CD14-positive monocyte (primary cell): ENCODE data around the gene CSTB. TPM values are rescaled to one million over a fixed set of nuclear protein-coding genes. Genes with fewer than 3 reads are reported as not detected.

Source experiments
- DNase-seq, 3 donors: peaks; one replicate each; pipeline ENCODE4 v3.0.0-alpha.2; 2011 to 2022
- H2AFZ ChIP-seq: 2 replicates; pipeline ENCODE4 v1.6.0; 2012; ENCODE audit warnings: mild to moderate bottlenecking, low read depth, low read length, inconsistent platforms; ENCODE audit not compliant: insufficient read depth, poor library complexity, severe bottlenecking
- H3K27ac ChIP-seq, 2 donors: 1 replicate in 1 of 2; 2 replicates in 1 of 2; pipeline ENCODE4 v1.5.1; 2012 to 2013; ENCODE audit warnings: low read length in 2 of 2, control low read depth in 1 of 2, inconsistent platforms in 1 of 2, low read depth in 1 of 2, mild to moderate bottlenecking in 1 of 2
- H3K27me3 ChIP-seq, 2 donors: one replicate each; pipeline versions ENCODE4 v1.6.0 to v1.6.1; 2011 to 2013; ENCODE audit warnings: low read length in 2 of 2; ENCODE audit not compliant: control insufficient read depth in 2 of 2, insufficient read depth in 2 of 2
- H3K36me3 ChIP-seq, 2 donors: replicated peaks in 1 of 2; 1 replicate in 1 of 2; 2 replicates in 1 of 2; pipeline versions ENCODE4 v1.5.1 to v1.6.1; 2012 to 2013; ENCODE audit warnings: low read length in 2 of 2, control low read depth in 1 of 2, inconsistent platforms in 1 of 2, mild to moderate bottlenecking in 1 of 2; ENCODE audit not compliant: insufficient read depth in 2 of 2, control insufficient read depth in 1 of 2
- H3K4me1 ChIP-seq, 2 donors: 1 replicate in 1 of 2; 2 replicates in 1 of 2; pipeline versions ENCODE4 v1.5.1 to v1.6.1; 2012 to 2013; ENCODE audit warnings: low read length in 2 of 2, control low read depth in 1 of 2, inconsistent platforms in 1 of 2, mild to moderate bottlenecking in 1 of 2, moderate library complexity in 1 of 2; ENCODE audit not compliant: insufficient read depth in 2 of 2, control insufficient read depth in 1 of 2
- H3K4me2 ChIP-seq: replicated peaks from 2 replicates; pipeline ENCODE3; 2012; ENCODE audit warnings: low read length, moderate library complexity, mild to moderate bottlenecking; ENCODE audit not compliant: poor library complexity, severe bottlenecking; ENCODE audit errors: extremely low read depth
- H3K4me3 ChIP-seq, 3 experiments: fragments of 200-600 bp in 1 of 3; sonication (generic) in 1 of 3; replicated peaks in 1 of 3; 1 replicate in 2 of 3; 2 replicates in 1 of 3; pipeline ENCODE4 v1.5.1; 2011 to 2013; ENCODE audit warnings: low read length in 3 of 3, mild to moderate bottlenecking in 3 of 3, control low read depth in 2 of 3, low read depth in 2 of 3, inconsistent platforms in 1 of 3, moderate library complexity in 1 of 3
- H3K79me2 ChIP-seq: 2 replicates; pipeline ENCODE4 v1.6.0; 2012; ENCODE audit warnings: mild to moderate bottlenecking, control low read depth, inconsistent platforms, low read length, moderate library complexity; ENCODE audit not compliant: insufficient read depth
- H3K9ac ChIP-seq: 2 replicates; pipeline ENCODE4 v1.6.0; 2017; ENCODE audit warnings: low read length, mild to moderate bottlenecking; ENCODE audit not compliant: insufficient read depth, poor library complexity, severe bottlenecking
- H3K9me3 ChIP-seq, 2 donors: replicated peaks in 1 of 2; 1 replicate in 1 of 2; 2 replicates in 1 of 2; pipeline versions ENCODE4 v1.5.1 to v1.6.1; 2012 to 2013; ENCODE audit warnings: low read length in 2 of 2, control low read depth in 1 of 2; ENCODE audit not compliant: control insufficient read depth in 1 of 2, insufficient read depth in 1 of 2
- H4K20me1 ChIP-seq: 2 replicates; pipeline ENCODE4 v1.6.0; 2012; ENCODE audit warnings: mild to moderate bottlenecking, low read length, control low read depth, moderate library complexity; ENCODE audit not compliant: insufficient read depth
- H3K27ac Mint-ChIP-seq, 7 donors: one replicate each; pipeline ENCODE4 v1.8.0; 2020; ENCODE audit warnings: mild to moderate bottlenecking in 7 of 7, mixed read lengths in 7 of 7, moderate library complexity in 6 of 7, inconsistent platforms in 2 of 7
- H3K27me3 Mint-ChIP-seq, 3 donors: one replicate each; pipeline ENCODE4 v1.8.0; 2021 to 2022; ENCODE audit warnings: low read depth in 3 of 3, mild to moderate bottlenecking in 3 of 3, mixed read lengths in 3 of 3, moderate library complexity in 3 of 3, inconsistent platforms in 1 of 3
- H3K36me3 Mint-ChIP-seq, 2 donors: one replicate each; pipeline ENCODE4 v1.8.0; 2020; ENCODE audit warnings: mixed read lengths in 2 of 2, inconsistent platforms in 1 of 2, mild to moderate bottlenecking in 1 of 2
- H3K4me1 Mint-ChIP-seq: one replicate; pipeline ENCODE4 v1.8.0; 2020; ENCODE audit warnings: mild to moderate bottlenecking, mixed read lengths
- H3K4me3 Mint-ChIP-seq, 2 donors: one replicate each; pipeline ENCODE4 v1.8.0; 2020; ENCODE audit warnings: mild to moderate bottlenecking in 2 of 2, mixed read lengths in 2 of 2, moderate library complexity in 1 of 2
- H3K9me3 Mint-ChIP-seq, 7 donors: one replicate each; pipeline ENCODE4 v1.8.0; 2020 to 2022; ENCODE audit warnings: mixed read lengths in 7 of 7, mild to moderate bottlenecking in 6 of 7, moderate library complexity in 6 of 7, inconsistent platforms in 2 of 7
- CTCF ChIP-seq: fragments of 200-600 bp; IDR thresholded peaks from one replicate; pipeline ENCODE4 v1.8.0; 2022; ENCODE audit warnings: antibody characterized with exemption, mild to moderate bottlenecking
- WGBS: methylation state at CpG from one replicate; pipeline ENCODE4 v1.1.5; 2013; ENCODE audit warnings: missing lambda C conversion rate; ENCODE audit not compliant: insufficient coverage; 5-methylcytosine and 5-hydroxymethylcytosine counted together
- intact Hi-C, 2 donors: fragments of 100-400 bp; cut with micrococcal nuclease; formaldehyde crosslinking; loops; one replicate each; pipeline versions ENCODE4 v1.15.0 to v1.15.1; 2023
- polyA plus RNA-seq, 3 donors: library from polyadenylated mRNA; depleted of rRNA in 1 of 3; unstranded in 2 of 3; stranded (reverse) in 1 of 3; fragments of 300-500 nt in 2 of 3; fragments of >200 nt in 1 of 3; fragmentation: Illumina TruSeq in 2 of 3; gene quantifications; 1 replicate in 2 of 3; 2 replicates in 1 of 3; pipeline ENCODE4 v1.2.3, GENCODE V29; 2012 to 2021

Gene CSTB
- polyA plus RNA-seq, 3 donors = 73.7 to 120 (median 115) TPM

GRCh38 chr21:43811262-43812105 is 35.4 kb upstream of the CSTB start:
- intact Hi-C loops = loop anchor here (2.0 to 10.0 kb wide), 5 partner anchors 51 to 126 kb away; no protein-coding TSS in a partner anchor
- Histone ChIP-seq H3K9me3 (no peaks in the 10 kb centered on the region), H3K79me2 (peaks cover 55% of the 10 kb centered on the region), H3K27ac (peak overlapping the region; percentile 68 to 78), H3K4me2 (peak overlapping the region; percentile 99), H3K36me3 (peaks cover 27 to 38% of the 10 kb centered on the region in 2 donors), H3K27me3 (no peaks in the 10 kb centered on the region), H3K4me3 (peak overlapping the region; percentile 63 to 89 (median 77)), H3K9ac (peak overlapping the region; percentile 70), H4K20me1 (peaks cover 43% of the 10 kb centered on the region), H2AFZ (peak overlapping the region; percentile 64), H3K4me1 (peaks cover 71 to 91% of the 10 kb centered on the region in 2 donors)
- peaks cover 23 to 40% of the 10 kb centered on the region in 2 donors for H3K36me3 Mint-ChIP-seq
- WGBS = 70% methylated on average over 23 of the region's 24 CpGs
- H3K27me3 Mint-ChIP-seq = peaks cover 0 to 4% (median 0%) of the 10 kb centered on the region in 3 donors
- peaks cover 71% of the 10 kb centered on the region for H3K4me1 Mint-ChIP-seq
- DNase-seq = no peak
- peaks cover 0 to 2% (median 0%) of the 10 kb centered on the region in 7 donors for H3K9me3 Mint-ChIP-seq
- H3K27ac Mint-ChIP-seq = peak overlapping the region; percentile 83 to 95 (median 93)
- peak overlapping the region; percentile 96 to 97 for H3K4me3 Mint-ChIP-seq
- no peak for TF ChIP-seq CTCF

- peak overlapping the region; percentile 68 to 78 for H3K27ac ChIP-seq
- H2AFZ ChIP-seq = peak overlapping the region; percentile 30
- peaks cover 35 to 46% of the 10 kb centered on the region in 2 donors for H3K36me3 ChIP-seq
- peaks cover 71 to 91% of the 10 kb centered on the region in 2 donors for H3K4me1 ChIP-seq
- Mint-ChIP-seq H3K9me3 (peaks cover 0 to 2% (median 0%) of the 10 kb centered on the region in 7 donors), H3K4me3 (peak overlapping the region; percentile 96 to 97), H3K27ac (peak overlapping the region in 6 of 7 donors; percentile 37 to 95 (median 88)), H3K27me3 (peaks cover 0 to under 1% (median 0%) of the 10 kb centered on the region in 3 donors), H3K4me1 (peaks cover 72% of the 10 kb centered on the region), H3K36me3 (peaks cover 32 to 48% of the 10 kb centered on the region in 2 donors)
- peak overlapping the region; percentile 70 for H3K9ac ChIP-seq
- 3% methylated on average over 11 of the region's 23 CpGs for WGBS
- H3K79me2 ChIP-seq = peaks cover 55% of the 10 kb centered on the region
- peak overlapping the region; percentile 99 for H3K4me2 ChIP-seq
- no peaks in the 10 kb centered on the region for H3K9me3 ChIP-seq
- no peaks in the 10 kb centered on the region for H3K27me3 ChIP-seq
- DNase-seq = peak; percentile 78 to 85 (median 82)
- peak; percentile 90 for TF ChIP-seq CTCF
- peaks cover 51% of the 10 kb centered on the region for H4K20me1 ChIP-seq
- intact Hi-C loops = loop anchor here (2.0 to 10.0 kb wide), 4 partner anchors 52 to 127 kb away; no protein-coding TSS in a partner anchor
- H3K4me3 ChIP-seq = peak overlapping the region; percentile 63 to 89 (median 77)
Measured at GRCh38 chr21:43810505-43811261, 34.6 kb upstream of the CSTB start.
